ENCODE results near the gene RAI14. TPM values are rescaled to one million over a fixed set of nuclear protein-coding genes. Genes with fewer than 3 reads are reported as not detected.

RAI14 gene
- total and polyA plus RNA-seq, 2 donors (not counting 3 experiments of a cell fraction or from before 2014, with no cell fraction given) = 114 to 369 TPM

DNA sequence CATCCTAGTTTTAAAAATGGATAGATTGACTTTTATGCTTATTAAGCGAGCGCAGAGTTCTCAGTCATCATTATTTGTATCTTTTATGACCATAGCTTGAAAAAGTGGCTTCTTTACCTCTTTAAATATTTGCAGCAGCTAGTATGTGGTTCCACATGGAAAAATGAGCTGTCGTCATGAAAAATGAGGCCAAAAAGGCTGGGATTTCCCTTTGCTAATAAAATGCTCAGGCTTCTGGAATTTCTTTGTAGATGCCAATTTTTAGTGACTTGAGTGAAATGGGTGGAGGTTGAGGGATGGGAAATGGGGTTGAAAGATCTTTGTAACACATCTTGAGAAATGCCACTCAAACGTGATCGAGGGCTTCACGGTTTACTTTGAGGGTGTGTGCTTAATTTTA lies 35.2 kb downstream of the RAI14 start:
- Histone ChIP-seq H3K27me3 (ENCODE audit: control insufficient read depth in 2 of 2, insufficient read depth in 2 of 2, low read length in 2 of 2) (no peaks in the 10 kb centered on the region), H3K4me2 (ENCODE audit: insufficient read depth, low read length) (no peak overlapping the region), H3K4me3 (replicated peaks in 1 of 3; ENCODE audit: insufficient read depth in 1 of 3, low read depth in 1 of 3, low read length in 3 of 3) (no peak overlapping the region), H3K79me2 (ENCODE audit: control insufficient read depth, insufficient read depth, low read length) (peaks cover 96% of the 10 kb centered on the region), H3K9ac (replicated peaks; ENCODE audit: extremely low read depth, insufficient read depth, low read length) (no peak overlapping the region), H4K20me1 (replicated peaks; ENCODE audit: control insufficient read depth, extremely low read depth, insufficient read depth, low read length) (no peaks in the 10 kb centered on the region), H3K9me1 (replicated peaks; ENCODE audit: control insufficient read depth, extremely low read depth, insufficient read depth, low read length) (no peaks in the 10 kb centered on the region), H3K9me3 (replicated peaks; ENCODE audit: control insufficient read depth, insufficient read depth, low read length) (no peaks in the 10 kb centered on the region), H3K36me3 (ENCODE audit: control insufficient read depth in 2 of 2, extremely low read depth in 1 of 2, insufficient read depth in 2 of 2, low read length in 2 of 2) (peaks cover 25 to 51% of the 10 kb centered on the region in 2 experiments), H3K27ac (ENCODE audit: insufficient read depth, low read depth, low read length) (no peak overlapping the region), H3K4me1 (ENCODE audit: control insufficient read depth, extremely low read depth, insufficient read depth, low read length) (peaks cover 38% of the 10 kb centered on the region), H2AFZ (ENCODE audit: low read depth, low read length) (no peak overlapping the region)
- TF ChIP-seq JUN (IDR thresholded peaks at IDR 0.05; ENCODE audit: borderline replicate concordance, insufficient read depth, insufficient read length, low read depth) = no peak
- TF ChIP-seq POLR2AphosphoS5 (IDR thresholded peaks at IDR 0.05; ENCODE audit: insufficient read depth, low read depth, low read length) = peak; percentile 2
- dilution Hi-C loops (cut with MboI; ENCODE audit: extremely low pct_ligation_motif_present, low sequenced_read_pairs) (no loop called here), intact Hi-C loops (cut with micrococcal nuclease) (no loop called here)
- no peak for DNase-seq (ENCODE audit: low read depth, low spot score)
- ChIA-PET POLR2A (no interaction called here), CTCF (interaction anchor here (1.0 to 2.4 kb wide), 4 partner anchors 11 to 174 kb away, joined by 3 to 8 read pairs (median 4); no protein-coding TSS in a partner anchor)
- FAIRE-seq = no peak
- BruUV-seq (replicated peaks) = no TSS peak

- Histone ChIP-seq H3K9me3 (replicated peaks; ENCODE audit: control insufficient read depth, insufficient read depth, low read length) (no peaks in the 10 kb centered on the region), H3K27ac (ENCODE audit: insufficient read depth, low read depth, low read length) (no peak overlapping the region), H3K27me3 (ENCODE audit: control insufficient read depth in 2 of 2, insufficient read depth in 2 of 2, low read length in 2 of 2) (no peaks in the 10 kb centered on the region), H4K20me1 (replicated peaks; ENCODE audit: control insufficient read depth, extremely low read depth, insufficient read depth, low read length) (no peaks in the 10 kb centered on the region), H3K4me2 (ENCODE audit: insufficient read depth, low read length) (no peak overlapping the region), H3K9me1 (replicated peaks; ENCODE audit: control insufficient read depth, extremely low read depth, insufficient read depth, low read length) (no peaks in the 10 kb centered on the region), H3K4me1 (ENCODE audit: control insufficient read depth, extremely low read depth, insufficient read depth, low read length) (peaks cover 25% of the 10 kb centered on the region), H2AFZ (ENCODE audit: low read depth, low read length) (no peak overlapping the region), H3K4me3 (replicated peaks in 1 of 3; ENCODE audit: insufficient read depth in 1 of 3, low read depth in 1 of 3, low read length in 3 of 3) (no peak overlapping the region), H3K79me2 (ENCODE audit: control insufficient read depth, insufficient read depth, low read length) (peaks cover 95% of the 10 kb centered on the region), H3K9ac (replicated peaks; ENCODE audit: extremely low read depth, insufficient read depth, low read length) (no peak overlapping the region), H3K36me3 (ENCODE audit: control insufficient read depth in 2 of 2, extremely low read depth in 1 of 2, insufficient read depth in 2 of 2, low read length in 2 of 2) (peaks cover 25 to 48% of the 10 kb centered on the region in 2 experiments)
- DNase-seq (ENCODE audit: low read depth, low spot score) = no peak
- ChIA-PET POLR2A (no interaction called here), CTCF (interaction anchor here (1.3 to 2.4 kb wide), 2 partner anchors 169 to 207 kb away, joined by 4 to 8 read pairs; no protein-coding TSS in a partner anchor)
- intact Hi-C loops (cut with micrococcal nuclease) (no loop called here), dilution Hi-C loops (cut with MboI; ENCODE audit: extremely low pct_ligation_motif_present, low sequenced_read_pairs) (no loop called here)
- TF ChIP-seq MAX (IDR thresholded peaks at IDR 0.05; ENCODE audit: insufficient read depth, insufficient read length) (no peak), POLR2A (IDR thresholded peaks at IDR 0.05; ENCODE audit: low read depth, low read length) (no peak), POLR2AphosphoS5 (IDR thresholded peaks at IDR 0.05; ENCODE audit: insufficient read depth, low read depth, low read length) (no peak), EZH2 (IDR thresholded peaks at IDR 0.05; ENCODE audit: borderline replicate concordance, low read depth, low read length, severe bottlenecking) (no peak), GATA2 (IDR thresholded peaks at IDR 0.05; ENCODE audit: insufficient read depth, insufficient read length, low read depth, low read length) (no peak), CTCF (IDR thresholded peaks at IDR 0.05; ENCODE audit: extremely low read depth in 1 of 2, insufficient read depth in 1 of 2, low read depth in 1 of 2, low read length in 2 of 2) (no peak), FOS (IDR thresholded peaks at IDR 0.05; ENCODE audit: borderline replicate concordance, insufficient read depth, low read length) (no peak), JUN (IDR thresholded peaks at IDR 0.05; ENCODE audit: borderline replicate concordance, insufficient read depth, insufficient read length, low read depth) (no peak), MYC (IDR thresholded peaks at IDR 0.05; ENCODE audit: low read depth, low read length) (no peak)
- no peak for FAIRE-seq
- no TSS peak for BruUV-seq (replicated peaks)
These were observed 36.7 kb downstream of the RAI14 start for GRCh38 chr5:34692786-34693185.

All from endothelial cell of umbilical vein (primary cell).